Urinary bladder (tissue), 4 donors: ENCODE measurements around the gene CFB. TPM values are rescaled to one million over a fixed set of nuclear protein-coding genes. Genes with fewer than 3 reads are reported as not detected.
"Not testable (repeated sequence)": the region's sequence is repeated elsewhere in the genome, so short reads cannot be mapped to it uniquely, and the experiment has no call there.

Experiments used
- DNase-seq: peaks from one replicate; pipeline ENCODE4 v3.0.0-alpha.2; 2015; ENCODE audit errors: extremely low spot score
- H3K27ac ChIP-seq: one replicate; pipeline ENCODE4 v1.5.1; 2013; ENCODE audit warnings: low read depth, mild to moderate bottlenecking, moderate library complexity
- H3K36me3 ChIP-seq: one replicate; pipeline ENCODE4 v1.6.1; 2013; ENCODE audit warnings: mild to moderate bottlenecking, moderate library complexity; ENCODE audit not compliant: insufficient read depth
- H3K4me1 ChIP-seq: one replicate; pipeline ENCODE4 v1.6.1; 2013; ENCODE audit warnings: mild to moderate bottlenecking, moderate library complexity; ENCODE audit not compliant: insufficient read depth
- H3K4me3 ChIP-seq: one replicate; pipeline ENCODE4 v1.5.1; 2013; ENCODE audit warnings: low read depth, low read length
- WGBS: extraction: QIAGEN DNeasy Blood & Tissue Kit; methylation state at CpG from one replicate; pipeline ENCODE4 v1.1.7; 2013; 5-methylcytosine and 5-hydroxymethylcytosine counted together
- polyA plus RNA-seq: library from polyadenylated mRNA; stranded (reverse); fragments of 200-250 nt; gene quantifications from one replicate; pipeline ENCODE4 v1.2.3, GENCODE V29; 2013
- small RNA-seq: library from RNA; depleted of rRNA; stranded (forward); fragments of <200 nt; gene quantifications from one replicate; pipeline ENCODE3, GENCODE V24; 2014
- total RNA-seq: library from RNA; depleted of rRNA; stranded (reverse); fragments of >200 nt; gene quantifications from one replicate; pipeline ENCODE4 v1.2.3, GENCODE V29; 2014
- donor health status: healthy with polysubstance abuse.
- donor health status: healthy.

CFB gene
- total and polyA plus RNA-seq, 2 donors, result 6.5 to 39.6 TPM

- no peaks in the 10 kb centered on the region for H3K36me3 ChIP-seq
- DNase-seq, result no peak
- 91% methylated on average over 5 of the region's 5 CpGs for WGBS
- no peak overlapping the region for H3K4me3 ChIP-seq
- H3K27ac ChIP-seq, result no peak overlapping the region
- no peaks in the 10 kb centered on the region for H3K4me1 ChIP-seq
These were observed 32.9 kb downstream of the CFB start for GRCh38 chr6:31978831-31979230.

GRCh38 chr6:31979238-31979898 lies 33.5 kb downstream of the CFB start:
- no peaks in the 10 kb centered on the region for H3K4me1 ChIP-seq
- H3K4me3 ChIP-seq, result no peak overlapping the region
- WGBS, result 89% methylated on average over 3 of the region's 3 CpGs
- DNase-seq, result no peak
- H3K27ac ChIP-seq, result no peak overlapping the region
- no peaks in the 10 kb centered on the region for H3K36me3 ChIP-seq

GRCh38 chr6:31980195-31980876 lies 34.4 kb downstream of the CFB start:
- not testable (repeated sequence) for DNase-seq, H3K4me1 ChIP-seq, H3K27ac ChIP-seq, H3K36me3 ChIP-seq, H3K4me3 ChIP-seq
- WGBS, result 90% methylated on average over 13 of the region's 13 CpGs

GRCh38 chr6:31980998-31981397 lies 35.1 kb downstream of the CFB start:
- not testable (repeated sequence) for H3K36me3 ChIP-seq, H3K4me1 ChIP-seq, DNase-seq, H3K27ac ChIP-seq, H3K4me3 ChIP-seq
- no CpG with 5 or more reads among the region's 5 CpGs for WGBS

GRCh38 chr6:31981744-31982143 lies 35.8 kb downstream of the CFB start, which contains the start of gene C4A:
TSS of gene C4A (plus strand) at chr6:31982057. CDS start at chr6:31982108, 51 bp downstream.
- not testable (repeated sequence) for DNase-seq, H3K4me3 ChIP-seq, H3K36me3 ChIP-seq, H3K4me1 ChIP-seq, H3K27ac ChIP-seq
- no CpG with 5 or more reads among the region's 7 CpGs for WGBS

- not testable (repeated sequence) for H3K27ac ChIP-seq, H3K36me3 ChIP-seq, H3K4me1 ChIP-seq, H3K4me3 ChIP-seq, DNase-seq
- no CpG with 5 or more reads among the region's 10 CpGs for WGBS
These were observed 43.5 kb downstream of the CFB start for GRCh38 chr6:31989363-31989762.

- WGBS, result 99% methylated on average over 8 of the region's 14 CpGs
- not testable (repeated sequence) for DNase-seq, H3K27ac ChIP-seq, H3K4me3 ChIP-seq, H3K4me1 ChIP-seq, H3K36me3 ChIP-seq
These were observed 48.5 kb downstream of the CFB start for GRCh38 chr6:31994421-31994820.

GRCh38 chr6:31996385-31996784 lies 50.5 kb downstream of the CFB start:
- 93% methylated on average over 6 of the region's 6 CpGs for WGBS
- DNase-seq, result not testable (repeated sequence)

More at GRCh38 chr6:31996385-31996784, 50.5 kb downstream of the CFB start:
- H3K36me3 ChIP-seq, H3K4me3 ChIP-seq, H3K27ac ChIP-seq, H3K4me1 ChIP-seq: not testable (repeated sequence)

Small RNAs within 50 kb of the gene (small RNA-seq; reads per million reads assigned to genes)
- not detected for gene AL645922.1

Other genes with a start within 250 kb of the CFB start
Only the 30 nearest of the 37 such genes appear.
- not detected for gene LY6G6C, start 224.3 kb upstream of the CFB start, total RNA-seq
- not detected for gene LY6G6C, start 224.3 kb upstream of the CFB start, polyA plus RNA-seq
- gene MPIG6B, start 222.7 kb upstream of the CFB start, total RNA-seq, result 0.32 TPM
- 0.62 TPM for gene MPIG6B, start 222.7 kb upstream of the CFB start, polyA plus RNA-seq
- gene DDAH2, start 216.8 kb upstream of the CFB start, total RNA-seq, result 81.6 TPM
- gene DDAH2, start 216.8 kb upstream of the CFB start, polyA plus RNA-seq, result 115 TPM
- gene CLIC1, start 209.6 kb upstream of the CFB start, total RNA-seq, result 200 TPM
- gene CLIC1, start 209.6 kb upstream of the CFB start, polyA plus RNA-seq, result 303 TPM
- gene MSH5, start 206.1 kb upstream of the CFB start, total RNA-seq, result 14.8 TPM
- gene MSH5, start 206.1 kb upstream of the CFB start, polyA plus RNA-seq, result 2.9 TPM
- 0.90 TPM for gene SAPCD1, start 183.4 kb upstream of the CFB start, total RNA-seq
- 1.3 TPM for gene SAPCD1, start 183.4 kb upstream of the CFB start, polyA plus RNA-seq
- 0.42 TPM for gene VWA7, start 168.8 kb upstream of the CFB start, total RNA-seq
- 0.39 TPM for gene VWA7, start 168.8 kb upstream of the CFB start, polyA plus RNA-seq
- gene VARS1, start 150.3 kb upstream of the CFB start, total RNA-seq, result 16.7 TPM
- gene VARS1, start 150.3 kb upstream of the CFB start, polyA plus RNA-seq, result 34.4 TPM
- gene LSM2, start 139.1 kb upstream of the CFB start, total RNA-seq, result 22.5 TPM
- 69.4 TPM for gene LSM2, start 139.1 kb upstream of the CFB start, polyA plus RNA-seq
- gene HSPA1L, start 130.8 kb upstream of the CFB start, total RNA-seq, result 2.5 TPM
- gene HSPA1L, start 130.8 kb upstream of the CFB start, polyA plus RNA-seq, result 2.9 TPM
- gene HSPA1A, start 130.6 kb upstream of the CFB start, total RNA-seq, result 152 TPM
- 374 TPM for gene HSPA1A, start 130.6 kb upstream of the CFB start, polyA plus RNA-seq
- gene HSPA1B, start 118.4 kb upstream of the CFB start, total RNA-seq, result 137 TPM
- 269 TPM for gene HSPA1B, start 118.4 kb upstream of the CFB start, polyA plus RNA-seq
- gene NEU1, start 83.3 kb upstream of the CFB start, total RNA-seq, result 18.4 TPM
- gene NEU1, start 83.3 kb upstream of the CFB start, polyA plus RNA-seq, result 52.1 TPM
- gene SLC44A4, start 67.1 kb upstream of the CFB start, total RNA-seq, result 3.3 TPM
- gene SLC44A4, start 67.1 kb upstream of the CFB start, polyA plus RNA-seq, result 4.2 TPM
- gene EHMT2, start 48.4 kb upstream of the CFB start, total RNA-seq, result 33.1 TPM
- 45.5 TPM for gene EHMT2, start 48.4 kb upstream of the CFB start, polyA plus RNA-seq
- gene ZBTB12, start 44.0 kb upstream of the CFB start, total RNA-seq, result 4.8 TPM
- 10.1 TPM for gene ZBTB12, start 44.0 kb upstream of the CFB start, polyA plus RNA-seq
- 4.0 TPM for gene C2, start 18.4 kb upstream of the CFB start, total RNA-seq
- gene C2, start 18.4 kb upstream of the CFB start, polyA plus RNA-seq, result 10.0 TPM
- gene NELFE, start 12.9 kb downstream of the CFB start, total RNA-seq, result 39.8 TPM
- gene NELFE, start 12.9 kb downstream of the CFB start, polyA plus RNA-seq, result 53.6 TPM
- 28.9 TPM for gene SKIC2, start 13.1 kb downstream of the CFB start, total RNA-seq
- gene SKIC2, start 13.1 kb downstream of the CFB start, polyA plus RNA-seq, result 48.8 TPM
- gene DXO, start 26.0 kb downstream of the CFB start, total RNA-seq, result 8.5 TPM
- gene DXO, start 26.0 kb downstream of the CFB start, polyA plus RNA-seq, result 20.2 TPM
- 3.6 TPM for gene C4A, start 36.0 kb downstream of the CFB start, total RNA-seq
- 126 TPM for gene C4A, start 36.0 kb downstream of the CFB start, polyA plus RNA-seq
- gene C4B, start 68.7 kb downstream of the CFB start, total RNA-seq, result 4.7 TPM
- 142 TPM for gene C4B, start 68.7 kb downstream of the CFB start, polyA plus RNA-seq
- gene CYP21A2, start 92.3 kb downstream of the CFB start, total RNA-seq, result not detected
- gene CYP21A2, start 92.3 kb downstream of the CFB start, polyA plus RNA-seq, result 2.3 TPM
- gene TNXB, start 163.2 kb downstream of the CFB start, total RNA-seq, result 171 TPM
- gene TNXB, start 163.2 kb downstream of the CFB start, polyA plus RNA-seq, result 93.5 TPM
- 28.8 TPM for gene ATF6B, start 182.2 kb downstream of the CFB start, total RNA-seq
- gene ATF6B, start 182.2 kb downstream of the CFB start, polyA plus RNA-seq, result 68.3 TPM
- 3.0 TPM for gene FKBPL, start 184.2 kb downstream of the CFB start, total RNA-seq
- 5.6 TPM for gene FKBPL, start 184.2 kb downstream of the CFB start, polyA plus RNA-seq
- 0.42 TPM for gene PRRT1, start 205.8 kb downstream of the CFB start, total RNA-seq
- 10.8 TPM for gene PRRT1, start 205.8 kb downstream of the CFB start, polyA plus RNA-seq
- gene PPT2, start 208.0 kb downstream of the CFB start, total RNA-seq, result 29.6 TPM
- gene PPT2, start 208.0 kb downstream of the CFB start, polyA plus RNA-seq, result 20.0 TPM
- 17.6 TPM for gene EGFL8, start 218.5 kb downstream of the CFB start, total RNA-seq
- 22.8 TPM for gene EGFL8, start 218.5 kb downstream of the CFB start, polyA plus RNA-seq
- gene AGPAT1, start 230.0 kb downstream of the CFB start, total RNA-seq, result 13.8 TPM
- 93.7 TPM for gene AGPAT1, start 230.0 kb downstream of the CFB start, polyA plus RNA-seq